GM21515 (cell line): ENCODE results near the gene ZFR2.

ENCODE experiments used
- ATAC-seq: cut with Tn5 transposase; IDR thresholded peaks from one replicate; pipeline ENCODE4 v1.9.1; 2021; ENCODE audit not compliant: unreplicated experiment

Gene ZFR2

DNA sequence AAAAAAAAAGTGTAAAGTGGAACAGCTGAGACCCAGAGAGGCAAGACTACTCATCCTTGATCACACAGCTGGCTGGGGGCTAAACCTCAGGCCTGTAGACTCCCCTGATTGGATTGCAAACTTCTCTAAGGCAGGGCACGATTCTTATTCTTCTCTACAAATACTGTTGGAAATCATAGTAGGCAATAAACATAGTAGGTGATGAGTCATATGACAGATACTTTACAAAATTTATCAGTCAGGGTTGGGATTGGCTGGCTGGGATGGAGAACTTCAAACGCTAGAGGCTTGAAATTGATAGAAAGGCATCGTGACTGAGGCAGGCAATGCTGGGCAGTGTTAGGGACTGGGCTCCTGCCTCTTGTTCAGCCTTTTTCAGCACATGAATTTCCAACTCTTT lies 76.7 kb downstream of the ZFR2 start:
- no peak for ATAC-seq

DNA sequence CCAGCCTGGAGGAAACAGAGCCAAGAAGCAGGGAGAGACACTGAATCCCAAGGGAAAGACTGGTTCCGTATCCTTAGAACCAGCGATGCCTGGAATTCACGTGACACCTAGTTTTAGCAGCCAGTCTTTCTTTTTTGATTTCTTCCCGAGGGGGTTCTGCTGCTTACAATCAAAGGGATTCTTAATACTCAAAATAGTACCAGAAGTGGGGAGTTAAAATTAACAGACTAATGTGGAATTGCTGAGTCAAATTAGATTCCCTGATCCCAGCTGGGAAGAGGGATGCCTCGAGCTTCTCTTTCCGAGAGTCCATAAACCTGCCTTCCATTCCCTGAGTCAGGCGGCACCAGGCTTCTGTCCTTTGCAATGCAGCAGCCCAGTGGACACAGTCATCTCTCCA lies 77.9 kb downstream of the ZFR2 start:
- ATAC-seq: no peak

DNA sequence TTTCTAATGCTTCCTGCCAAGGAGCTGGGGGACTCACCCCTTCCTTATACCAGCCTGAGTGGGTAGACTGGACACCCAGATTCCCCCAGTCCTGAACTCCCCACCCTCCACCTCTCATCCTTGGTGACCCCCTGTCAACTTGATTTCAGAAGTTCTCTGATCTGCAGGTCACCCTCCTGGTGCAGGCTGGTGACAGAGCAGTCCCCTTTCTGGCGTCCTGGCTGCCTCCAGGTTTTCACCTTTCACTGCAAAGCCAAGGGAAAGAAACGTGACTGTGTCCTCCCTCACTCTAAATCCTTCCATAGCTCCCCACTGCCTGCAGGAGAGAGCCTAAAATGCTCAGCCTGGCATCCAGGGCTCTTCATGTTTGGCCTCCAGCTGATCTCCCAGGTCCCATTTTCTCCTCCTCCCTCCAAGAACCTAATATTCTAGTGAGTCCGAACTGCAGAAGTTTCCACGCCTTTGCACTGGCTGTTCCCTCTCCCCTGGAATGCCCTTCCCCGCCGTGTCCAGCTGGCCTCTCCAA lies 78.6 kb downstream of the ZFR2 start:
- ATAC-seq: no peak

DNA sequence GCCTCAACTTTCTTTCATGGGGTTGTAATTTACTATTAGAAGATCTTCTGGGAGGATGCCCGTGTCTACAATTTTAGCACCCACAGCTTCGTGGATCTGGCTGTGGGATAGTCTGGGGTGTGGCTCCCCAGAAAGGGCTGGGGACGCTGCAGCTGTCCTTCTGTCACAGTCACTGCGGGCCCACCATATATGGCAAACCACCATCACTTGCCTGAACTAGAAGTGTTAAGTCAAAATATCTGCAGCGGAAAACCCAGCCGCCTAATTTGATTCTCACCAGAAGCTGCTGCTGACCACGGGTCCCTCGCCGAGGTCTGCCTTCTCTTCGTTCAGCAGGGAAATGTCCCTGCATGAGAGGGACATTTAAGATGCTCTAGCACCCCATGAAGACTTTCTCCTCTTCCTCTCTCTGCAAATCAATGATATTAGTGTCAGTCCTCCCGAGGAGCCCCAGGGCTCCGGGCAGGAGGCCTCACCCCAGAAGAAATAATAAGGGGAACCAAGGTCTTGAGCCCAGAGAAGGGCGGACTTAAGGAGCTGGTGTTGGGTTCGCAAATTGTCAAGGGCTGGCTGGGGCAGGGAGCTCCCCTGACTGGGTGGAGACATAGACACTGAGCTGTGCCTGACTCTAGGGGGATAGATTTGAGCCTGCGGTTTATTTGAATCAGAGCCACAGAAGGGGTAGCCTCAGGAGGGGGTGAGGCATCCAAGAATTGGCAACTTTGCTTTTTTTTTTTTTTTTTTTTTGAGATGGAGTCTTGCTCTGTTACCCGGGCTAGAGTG lies 79.7 kb downstream of the ZFR2 start:
- no peak for ATAC-seq

DNA sequence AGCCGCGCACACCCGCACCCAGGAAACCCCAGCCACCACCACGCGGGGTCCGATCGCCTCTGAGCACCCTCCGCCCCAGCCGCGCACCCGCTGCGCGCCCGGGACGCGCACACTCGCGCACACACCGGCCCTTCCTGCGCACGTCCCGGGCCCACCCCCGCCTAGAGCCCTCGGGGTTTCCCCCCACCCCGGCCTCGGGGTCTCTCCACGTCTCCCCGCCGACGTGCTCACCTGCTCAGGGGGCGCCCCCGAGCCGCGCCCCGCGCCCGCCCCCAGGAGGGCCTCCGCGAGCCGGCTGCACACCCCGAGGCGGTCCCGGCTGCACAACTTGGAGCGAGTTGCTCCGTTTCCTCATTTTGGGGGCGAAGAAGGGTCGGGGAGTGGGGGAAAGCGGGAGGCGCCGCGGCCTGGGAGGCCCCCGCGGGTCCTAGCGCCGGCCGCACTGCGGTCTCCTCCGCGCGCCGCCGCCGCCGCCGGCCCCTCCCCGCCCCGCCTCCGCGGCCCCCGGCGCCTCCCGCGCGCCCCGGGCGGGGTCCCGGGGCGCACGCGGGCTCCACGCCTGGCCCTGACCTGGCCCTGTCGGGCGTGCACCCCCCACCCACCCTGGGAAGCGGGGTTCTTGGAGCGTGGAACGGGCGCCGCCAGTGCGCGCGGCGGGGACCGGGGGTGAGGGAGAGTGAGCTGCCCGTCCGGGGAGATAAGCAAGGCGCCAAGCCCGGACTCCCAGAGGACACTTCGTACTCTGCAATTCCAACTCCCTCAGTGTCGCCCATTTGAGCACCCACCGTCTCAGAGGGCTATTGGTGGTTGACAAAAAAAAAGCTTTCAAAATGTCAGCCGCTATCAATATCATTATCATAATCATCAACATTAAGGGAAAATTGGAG lies 82.7 kb downstream of the ZFR2 start, which contains the start of gene MATK:
MATK (minus strand) TSS at position 444 of the 887 bp plus-strand sequence. CDS start 1,246 bp downstream, outside the sequence.
- no peak for ATAC-seq

- no peak for ATAC-seq
Observed at GRCh38 chr19:3785451-3785937, 83.3 kb downstream of the ZFR2 start.

DNA sequence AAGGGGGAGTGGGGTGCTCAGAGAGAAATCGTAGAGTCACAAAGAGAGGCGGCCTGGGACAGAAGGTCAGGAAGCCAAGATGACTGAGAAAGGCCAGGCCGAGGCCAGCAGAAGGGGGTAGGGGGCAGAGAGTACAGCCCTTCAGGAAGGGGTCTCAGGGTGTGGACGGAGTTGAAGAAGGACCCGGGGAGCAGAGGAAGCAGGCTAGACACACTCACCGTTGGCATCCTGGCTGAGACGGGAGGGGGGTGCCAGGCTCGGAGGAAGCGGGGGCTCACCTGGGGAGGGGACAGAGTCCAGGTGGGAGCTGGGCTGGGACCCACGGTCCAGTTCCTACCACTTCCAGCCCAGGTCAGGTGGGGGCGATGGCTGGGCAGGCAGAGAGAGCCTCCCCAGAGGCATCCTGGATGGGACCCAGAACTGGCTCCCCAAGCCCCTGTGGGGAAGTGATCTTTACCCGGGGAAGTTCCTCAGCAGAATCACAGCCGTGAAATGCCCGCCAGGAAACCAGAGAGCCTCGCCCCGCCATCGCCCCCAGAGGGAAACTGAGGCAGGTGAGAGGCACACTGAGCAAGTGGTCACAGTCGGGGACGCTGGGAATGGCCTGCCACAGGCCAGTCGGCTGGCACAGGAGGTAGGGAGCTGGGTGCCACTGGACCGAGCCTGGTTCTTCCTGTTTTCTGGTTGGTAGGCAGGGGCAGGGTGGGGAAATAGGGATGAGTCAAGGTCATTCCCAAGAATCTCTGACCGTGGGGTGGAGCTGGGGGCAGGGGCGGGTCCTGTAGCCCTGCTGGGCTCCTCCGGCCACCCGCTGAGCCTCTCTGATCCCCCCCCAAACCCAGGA lies 84.0 kb downstream of the ZFR2 start:
- ATAC-seq: no peak

DNA sequence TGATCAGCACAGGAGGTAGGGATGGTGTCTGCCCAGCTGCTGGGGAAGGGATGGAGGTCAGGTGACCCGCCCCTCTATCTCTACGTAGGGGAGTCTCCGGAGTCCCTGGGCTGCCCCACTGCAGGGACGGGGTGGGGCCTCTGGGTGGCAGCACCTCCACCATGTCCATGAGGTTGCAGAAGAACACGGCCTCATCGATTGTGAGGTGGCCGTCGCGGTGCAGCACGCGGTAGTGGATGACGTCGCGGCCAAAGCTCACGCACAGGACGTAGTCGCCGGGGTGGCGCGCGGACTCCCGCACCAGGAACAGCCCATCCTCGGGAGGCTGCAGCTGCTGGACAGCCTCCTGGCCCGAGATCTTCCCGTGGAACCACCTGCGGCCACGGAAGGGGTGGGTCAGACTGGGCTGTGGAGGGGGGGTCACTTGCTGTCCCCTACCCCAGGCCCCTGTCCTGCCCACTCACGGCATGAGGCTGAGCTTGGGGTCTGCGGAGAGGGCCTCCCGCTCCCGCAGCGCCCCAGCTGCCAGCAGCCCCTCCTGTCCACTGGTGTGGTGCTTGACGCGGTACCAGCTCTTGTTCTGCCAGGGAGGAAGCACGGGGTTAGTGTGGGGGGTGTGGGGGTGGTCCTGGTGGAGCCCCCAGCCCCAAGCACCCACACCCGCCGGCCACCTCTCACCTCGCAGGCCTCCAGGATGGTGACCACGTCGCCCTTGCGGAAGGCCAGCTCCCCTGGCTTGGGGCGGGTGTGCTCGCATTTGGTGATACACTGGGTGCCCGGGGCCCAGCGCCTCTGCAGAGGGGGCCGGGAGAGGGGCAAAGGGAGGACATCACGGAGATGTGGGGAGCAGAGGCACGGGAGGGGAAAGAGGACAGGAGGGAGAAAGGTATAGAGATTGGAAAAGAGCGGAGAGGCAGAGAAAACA lies 84.9 kb downstream of the ZFR2 start:
- no peak for ATAC-seq

DNA sequence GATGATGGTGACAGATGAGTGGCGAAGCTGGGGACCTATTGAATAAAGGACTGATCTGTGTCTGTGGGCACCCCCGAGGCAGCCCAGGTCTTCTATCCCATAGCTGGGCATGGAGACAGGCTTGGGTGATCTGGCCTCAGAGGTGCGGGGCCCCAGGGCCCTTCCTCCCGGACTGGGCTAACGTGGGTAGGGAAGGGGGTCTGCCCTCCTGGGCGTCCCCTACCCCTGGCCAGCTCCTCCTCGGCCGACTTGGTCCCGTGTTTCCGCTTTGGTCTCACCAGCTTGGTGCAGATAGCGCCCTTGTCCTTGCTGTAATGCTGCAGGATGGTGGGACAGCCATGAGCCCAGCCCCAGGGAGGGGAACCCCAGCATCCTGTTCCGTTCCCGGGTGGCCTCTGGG lies 85.9 kb downstream of the ZFR2 start:
- no peak for ATAC-seq

DNA sequence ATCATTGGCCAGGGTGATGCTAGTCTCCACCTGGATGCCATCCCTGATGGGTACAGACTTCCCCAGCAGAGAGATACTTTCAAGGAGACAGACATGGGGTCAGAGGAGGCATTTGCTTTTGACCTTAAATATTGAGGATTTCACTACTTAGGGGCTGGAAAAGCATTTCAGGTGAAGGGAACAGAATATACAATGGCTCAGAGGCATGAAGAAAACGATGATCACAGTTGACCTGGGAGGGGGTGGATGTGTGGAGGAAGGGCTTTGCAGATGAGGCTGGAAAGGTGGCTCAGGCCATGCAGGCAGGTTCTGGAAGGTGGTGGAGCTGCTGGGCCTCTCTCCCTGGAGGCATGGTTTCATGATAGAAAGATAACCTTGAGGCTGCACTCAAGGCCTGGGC lies 86.5 kb downstream of the ZFR2 start:
- ATAC-seq: no peak

DNA sequence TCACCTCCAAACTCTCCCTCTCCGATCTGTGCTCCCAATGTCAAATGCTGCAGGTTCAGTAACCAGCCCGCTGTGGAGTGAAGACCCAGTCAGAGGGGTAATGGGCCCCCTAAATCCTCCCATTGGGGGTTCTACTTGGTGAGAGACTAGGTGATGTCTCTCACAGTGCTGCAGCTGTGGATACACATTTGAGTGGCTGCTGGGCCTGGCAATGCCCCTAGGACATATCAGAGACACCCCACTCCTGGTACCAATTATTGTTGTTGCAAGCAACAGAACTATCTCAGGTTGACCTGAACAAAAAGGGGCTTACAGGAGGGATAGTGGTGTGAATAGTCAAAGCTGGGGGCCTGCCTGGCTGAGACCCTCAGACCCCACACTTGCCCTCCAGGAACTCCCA lies 87.2 kb downstream of the ZFR2 start:
- no peak for ATAC-seq

DNA sequence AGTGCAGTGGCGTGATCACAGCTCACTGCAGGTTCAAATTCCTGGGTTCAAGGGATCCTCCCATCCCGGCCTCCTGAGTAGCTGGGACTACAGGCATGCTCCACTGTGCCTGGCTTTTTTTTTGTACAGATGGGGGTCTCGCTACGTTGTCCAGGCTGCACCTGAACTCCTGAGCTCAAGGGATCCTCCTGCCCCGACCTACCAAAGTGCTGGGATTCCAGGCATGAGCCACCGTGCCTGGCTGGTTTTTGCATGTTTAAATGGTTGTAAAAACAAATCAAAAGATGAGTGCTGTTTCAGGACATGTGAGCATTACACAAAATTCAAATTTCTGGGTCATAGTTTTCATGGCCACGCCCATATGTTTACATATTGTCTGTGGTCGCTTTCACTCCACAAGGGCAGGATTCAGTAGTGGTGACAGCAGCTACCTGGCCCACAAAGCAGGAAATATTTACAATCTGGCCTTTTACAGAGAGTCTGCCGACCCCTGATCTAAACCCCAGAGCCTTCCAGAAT lies 88.0 kb downstream of the ZFR2 start:
- ATAC-seq: no peak

DNA sequence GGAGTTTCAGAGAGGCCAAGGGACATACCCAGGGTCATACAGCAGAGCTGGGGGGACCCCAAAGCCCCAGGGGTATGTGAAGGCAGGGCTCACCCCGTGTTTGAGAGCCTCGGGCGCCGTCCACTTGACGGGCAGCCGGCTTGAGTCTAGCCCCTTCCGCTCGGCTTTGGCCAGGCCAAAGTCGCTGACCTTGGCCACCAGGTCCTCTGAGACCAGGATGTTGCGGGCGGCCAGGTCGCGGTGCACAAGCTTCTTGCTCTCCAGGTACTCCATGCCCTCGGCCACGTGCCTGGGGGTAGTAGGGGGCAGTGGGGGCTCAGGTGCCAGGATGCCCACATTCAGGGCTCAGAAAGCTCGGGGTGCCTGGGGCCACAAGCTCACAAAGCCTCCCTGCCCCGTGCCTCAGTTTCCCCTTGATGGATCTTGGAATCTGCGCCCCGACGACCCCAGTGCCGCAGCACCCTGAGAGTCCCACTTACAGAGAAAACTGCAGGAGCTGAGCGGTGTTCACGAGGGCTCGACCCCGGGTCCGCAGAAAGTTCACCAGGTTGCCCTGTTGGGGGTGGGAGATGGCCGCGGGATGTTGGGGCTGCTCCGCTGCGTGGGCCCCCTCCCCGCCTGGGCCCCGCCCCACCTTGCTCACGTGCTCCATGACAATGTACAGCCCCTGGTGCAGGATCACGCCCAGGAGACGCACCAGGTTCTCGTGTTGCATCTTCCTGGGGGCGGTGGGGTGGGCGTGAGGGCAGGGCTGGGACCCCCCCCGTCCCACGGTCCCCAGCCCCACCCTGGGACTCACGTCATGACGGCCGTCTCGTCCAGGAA lies 89.7 kb downstream of the ZFR2 start:
- no peak for ATAC-seq

GRCh38 chr19:3778104-3778867 lies 90.6 kb downstream of the ZFR2 start:
- no peak for ATAC-seq

DNA sequence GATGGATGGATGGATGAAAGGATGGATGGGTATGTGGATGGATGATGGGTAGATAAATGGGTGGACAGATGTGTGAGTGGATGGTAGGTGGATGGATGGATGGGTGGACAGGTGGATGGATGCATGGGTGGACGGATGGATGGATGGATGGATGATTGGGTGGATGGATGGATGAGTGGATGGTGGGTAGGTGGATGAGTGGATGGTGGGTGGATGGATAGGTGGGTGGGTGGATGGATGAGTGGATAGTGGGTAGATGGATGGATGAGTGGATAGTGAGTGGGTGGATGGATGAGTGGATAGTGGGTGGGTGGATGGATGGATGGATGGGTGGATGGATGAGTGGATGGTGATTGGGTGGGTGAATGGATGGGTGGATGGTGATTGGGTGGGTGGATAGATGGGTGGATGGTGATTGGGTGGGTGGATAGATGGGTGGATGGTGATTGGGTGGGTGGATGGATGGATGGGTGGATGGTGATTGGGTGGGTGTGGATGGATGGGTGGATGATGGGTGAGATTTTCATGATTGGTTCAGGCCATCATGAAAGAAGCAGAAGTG lies 92.3 kb downstream of the ZFR2 start:
- ATAC-seq: no peak

- no peak for ATAC-seq
Observed at GRCh38 chr19:3775831-3776230, 93.0 kb downstream of the ZFR2 start.

DNA sequence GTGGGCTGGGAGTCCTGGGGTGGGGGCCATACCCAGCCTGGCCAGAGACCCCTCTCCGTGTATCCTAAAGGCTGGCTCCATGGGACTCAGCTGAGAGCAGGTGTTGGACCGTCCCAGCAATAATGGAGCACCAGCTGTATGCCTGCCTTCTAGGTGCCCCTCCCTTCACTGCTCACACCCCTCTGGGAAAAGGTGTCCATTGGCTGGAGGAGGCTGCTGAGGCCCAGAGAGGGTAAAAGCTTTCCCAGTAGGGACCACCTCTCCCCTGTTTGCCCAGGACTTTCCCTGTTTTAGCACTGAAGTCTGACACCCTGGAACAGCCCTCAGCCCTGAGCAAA lies 93.5 kb downstream of the ZFR2 start:
- no peak for ATAC-seq
